Bladder microvascular endothelial cell (primary cell): ENCODE data around the gene PGGT1B. TPM values are rescaled to one million over a fixed set of nuclear protein-coding genes. Genes with fewer than 3 reads are reported as not detected.

Source experiments
- total RNA-seq: library from RNA; depleted of rRNA; stranded (reverse); fragments of >200 nt; gene quantifications from 2 replicates; pipeline ENCODE4 v1.2.3, GENCODE V29; 2014

The PGGT1B gene
- 9.6 and 26.6 TPM in 2 replicates for total RNA-seq

GRCh38 chr5:115262321-115263077, at the start of gene PGGT1B:
Gene PGGT1B, minus strand, starts transcription at chr5:115262877. Its CDS starts 26 bp downstream, at chr5:115262851.

GRCh38 chr5:115296124-115297022, 33.7 kb upstream of the PGGT1B start, which contains the start of gene CCDC112:
Gene CCDC112, minus strand, starts transcription at chr5:115296654. Its CDS starts 111 bp downstream, at chr5:115296543.

GRCh38 chr5:115169487-115170133, 93.1 kb downstream of the PGGT1B start, which contains the start of gene TRIM36:
Gene TRIM36, minus strand, starts transcription at chr5:115169908. Its CDS starts 274 bp downstream, at chr5:115169634.

Other genes starting within 250 kb of the PGGT1B start
- gene TRIM36, start 93.0 kb downstream of the PGGT1B start, total RNA-seq = 0.38 and 0.49 TPM in 2 replicates
- 4.0 and 5.0 TPM in 2 replicates for gene CCDC112, start 33.8 kb upstream of the PGGT1B start, total RNA-seq